ENCODE data around the gene KCNN3. TPM values are rescaled to one million over a fixed set of nuclear protein-coding genes. Genes with fewer than 3 reads are reported as not detected.

KCNN3 gene
- total RNA-seq, 1 experiment from 2014 or later, result 1.3 TPM

DNA sequence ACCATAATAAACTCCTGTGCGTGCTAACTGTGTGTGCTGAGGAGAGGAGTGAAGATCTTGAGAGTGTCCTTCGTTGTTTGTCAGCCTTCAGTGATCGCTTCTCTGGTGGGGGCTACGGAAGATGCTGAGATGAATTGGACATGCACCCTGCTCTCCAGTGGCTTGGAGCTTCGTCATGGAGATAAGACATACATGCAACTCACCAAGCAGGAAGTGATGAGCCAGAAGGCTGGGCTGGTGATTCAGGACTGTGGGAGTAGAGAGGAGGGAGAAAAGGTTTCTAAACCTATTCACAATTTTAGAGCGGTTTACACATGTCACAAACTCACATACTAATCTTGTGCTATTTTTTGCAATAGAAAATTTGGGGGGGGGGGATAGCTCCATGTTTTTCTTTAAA, 133.2 kb downstream of the KCNN3 start:
- ChIA-PET POLR2A (interaction anchor here (0.6 kb wide), 1 partner anchor 718 kb away, joined by 4 read pairs; no protein-coding TSS in a partner anchor), CTCF (interaction anchor here (0.6 kb wide), 1 partner anchor 235 kb away, joined by 4 read pairs; no protein-coding TSS in a partner anchor)
- Mint-ChIP-seq H3K4me3 (no peak overlapping the region), H3K27ac (no peak overlapping the region), H3K27me3 (ENCODE audit: low read depth) (no peaks in the 10 kb centered on the region), H3K36me3 (peaks cover 15% of the 10 kb centered on the region), H3K9me3 (peaks cover 21% of the 10 kb centered on the region), H3K4me1 (peaks cover 5% of the 10 kb centered on the region)
- TF ChIP-seq, protein P1, sequence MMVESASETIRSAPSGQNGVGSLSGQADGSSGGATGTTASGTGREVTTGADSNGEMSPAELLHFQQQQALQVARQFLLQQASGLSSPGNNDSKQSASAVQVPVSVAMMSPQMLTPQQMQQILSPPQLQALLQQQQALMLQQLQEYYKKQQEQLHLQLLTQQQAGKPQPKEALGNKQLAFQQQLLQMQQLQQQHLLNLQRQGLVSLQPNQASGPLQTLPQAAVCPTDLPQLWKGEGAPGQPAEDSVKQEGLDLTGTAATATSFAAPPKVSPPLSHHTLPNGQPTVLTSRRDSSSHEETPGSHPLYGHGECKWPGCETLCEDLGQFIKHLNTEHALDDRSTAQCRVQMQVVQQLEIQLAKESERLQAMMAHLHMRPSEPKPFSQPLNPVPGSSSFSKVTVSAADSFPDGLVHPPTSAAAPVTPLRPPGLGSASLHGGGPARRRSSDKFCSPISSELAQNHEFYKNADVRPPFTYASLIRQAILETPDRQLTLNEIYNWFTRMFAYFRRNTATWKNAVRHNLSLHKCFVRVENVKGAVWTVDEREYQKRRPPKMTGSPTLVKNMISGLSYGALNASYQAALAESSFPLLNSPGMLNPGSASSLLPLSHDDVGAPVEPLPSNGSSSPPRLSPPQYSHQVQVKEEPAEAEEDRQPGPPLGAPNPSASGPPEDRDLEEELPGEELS (CRISPR knock-in tag; IDR thresholded peaks at IDR 0.05), result no peak
- TF ChIP-seq JUN (CRISPR knock-in tag; IDR thresholded peaks at IDR 0.05) (no peak), PRRX2 (CRISPR knock-in tag; IDR thresholded peaks at IDR 0.05) (no peak), RELA (CRISPR knock-in tag; IDR thresholded peaks at IDR 0.05; ENCODE audit: borderline replicate concordance) (no peak), MXD4 (CRISPR knock-in tag; IDR thresholded peaks at IDR 0.05; ENCODE audit: borderline replicate concordance) (no peak), FOXK1 (CRISPR knock-in tag; IDR thresholded peaks at IDR 0.05) (no peak), OVOL2 (CRISPR knock-in tag; IDR thresholded peaks at IDR 0.05; ENCODE audit: borderline replicate concordance) (no peak), ELF4 (CRISPR knock-in tag; IDR thresholded peaks at IDR 0.05; ENCODE audit: low read depth) (no peak), KAT7 (CRISPR knock-in tag; IDR thresholded peaks at IDR 0.05; ENCODE audit: borderline replicate concordance) (no peak), ZNF138 (CRISPR knock-in tag; conservative IDR thresholded peaks at IDR 0.05) (no peak), ZNF219 (CRISPR knock-in tag; IDR thresholded peaks at IDR 0.05; ENCODE audit: borderline replicate concordance) (no peak), ZNF671 (CRISPR knock-in tag; IDR thresholded peaks at IDR 0.05) (no peak), ZNF232 (CRISPR knock-in tag; IDR thresholded peaks at IDR 0.05) (no peak), NR2C2 (CRISPR knock-in tag; IDR thresholded peaks at IDR 0.05) (no peak), ZNF121 (CRISPR knock-in tag; IDR thresholded peaks at IDR 0.05) (no peak), GRHL2 (CRISPR knock-in tag; IDR thresholded peaks at IDR 0.05; ENCODE audit: insufficient replicate concordance, severe bottlenecking) (no peak)
- TF ChIP-seq, protein P2, sequence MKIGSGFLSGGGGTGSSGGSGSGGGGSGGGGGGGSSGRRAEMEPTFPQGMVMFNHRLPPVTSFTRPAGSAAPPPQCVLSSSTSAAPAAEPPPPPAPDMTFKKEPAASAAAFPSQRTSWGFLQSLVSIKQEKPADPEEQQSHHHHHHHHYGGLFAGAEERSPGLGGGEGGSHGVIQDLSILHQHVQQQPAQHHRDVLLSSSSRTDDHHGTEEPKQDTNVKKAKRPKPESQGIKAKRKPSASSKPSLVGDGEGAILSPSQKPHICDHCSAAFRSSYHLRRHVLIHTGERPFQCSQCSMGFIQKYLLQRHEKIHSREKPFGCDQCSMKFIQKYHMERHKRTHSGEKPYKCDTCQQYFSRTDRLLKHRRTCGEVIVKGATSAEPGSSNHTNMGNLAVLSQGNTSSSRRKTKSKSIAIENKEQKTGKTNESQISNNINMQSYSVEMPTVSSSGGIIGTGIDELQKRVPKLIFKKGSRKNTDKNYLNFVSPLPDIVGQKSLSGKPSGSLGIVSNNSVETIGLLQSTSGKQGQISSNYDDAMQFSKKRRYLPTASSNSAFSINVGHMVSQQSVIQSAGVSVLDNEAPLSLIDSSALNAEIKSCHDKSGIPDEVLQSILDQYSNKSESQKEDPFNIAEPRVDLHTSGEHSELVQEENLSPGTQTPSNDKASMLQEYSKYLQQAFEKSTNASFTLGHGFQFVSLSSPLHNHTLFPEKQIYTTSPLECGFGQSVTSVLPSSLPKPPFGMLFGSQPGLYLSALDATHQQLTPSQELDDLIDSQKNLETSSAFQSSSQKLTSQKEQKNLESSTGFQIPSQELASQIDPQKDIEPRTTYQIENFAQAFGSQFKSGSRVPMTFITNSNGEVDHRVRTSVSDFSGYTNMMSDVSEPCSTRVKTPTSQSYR (CRISPR knock-in tag; IDR thresholded peaks at IDR 0.05), result no peak
- TF ChIP-seq, protein P3, sequence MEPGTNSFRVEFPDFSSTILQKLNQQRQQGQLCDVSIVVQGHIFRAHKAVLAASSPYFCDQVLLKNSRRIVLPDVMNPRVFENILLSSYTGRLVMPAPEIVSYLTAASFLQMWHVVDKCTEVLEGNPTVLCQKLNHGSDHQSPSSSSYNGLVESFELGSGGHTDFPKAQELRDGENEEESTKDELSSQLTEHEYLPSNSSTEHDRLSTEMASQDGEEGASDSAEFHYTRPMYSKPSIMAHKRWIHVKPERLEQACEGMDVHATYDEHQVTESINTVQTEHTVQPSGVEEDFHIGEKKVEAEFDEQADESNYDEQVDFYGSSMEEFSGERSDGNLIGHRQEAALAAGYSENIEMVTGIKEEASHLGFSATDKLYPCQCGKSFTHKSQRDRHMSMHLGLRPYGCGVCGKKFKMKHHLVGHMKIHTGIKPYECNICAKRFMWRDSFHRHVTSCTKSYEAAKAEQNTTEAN (CRISPR knock-in tag; IDR thresholded peaks at IDR 0.05), result no peak
- TF ChIP-seq, protein P4, sequence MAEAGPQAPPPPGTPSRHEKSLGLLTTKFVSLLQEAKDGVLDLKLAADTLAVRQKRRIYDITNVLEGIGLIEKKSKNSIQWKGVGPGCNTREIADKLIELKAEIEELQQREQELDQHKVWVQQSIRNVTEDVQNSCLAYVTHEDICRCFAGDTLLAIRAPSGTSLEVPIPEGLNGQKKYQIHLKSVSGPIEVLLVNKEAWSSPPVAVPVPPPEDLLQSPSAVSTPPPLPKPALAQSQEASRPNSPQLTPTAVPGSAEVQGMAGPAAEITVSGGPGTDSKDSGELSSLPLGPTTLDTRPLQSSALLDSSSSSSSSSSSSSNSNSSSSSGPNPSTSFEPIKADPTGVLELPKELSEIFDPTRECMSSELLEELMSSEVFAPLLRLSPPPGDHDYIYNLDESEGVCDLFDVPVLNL (CRISPR knock-in tag; IDR thresholded peaks at IDR 0.05; ENCODE audit: borderline replicate concordance, low read depth), result no peak
- ATAC-seq (no peak), DNase-seq (ENCODE audit: low spot score) (no peak)

DNA sequence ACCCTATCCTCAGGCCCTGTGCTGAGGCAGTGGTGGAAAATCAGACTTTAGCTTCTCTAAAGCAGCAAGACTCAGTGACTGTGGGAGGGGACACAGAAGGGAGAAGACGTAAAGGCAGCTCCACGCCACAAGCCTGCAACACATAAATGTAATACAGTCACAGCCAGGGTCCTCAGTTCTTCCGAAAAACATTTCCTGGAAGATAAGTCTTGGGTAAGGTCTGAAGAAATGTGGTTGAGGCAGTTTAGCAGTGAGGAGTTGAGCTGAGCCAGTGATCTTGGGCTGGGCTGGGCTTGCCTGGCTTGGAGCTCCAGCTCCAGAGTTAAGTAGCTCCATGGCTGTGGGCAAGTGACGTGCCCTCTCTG, 134.3 kb downstream of the KCNN3 start:
- ChIA-PET CTCF (no interaction called here), POLR2A (no interaction called here)
- DNase-seq (ENCODE audit: low spot score) (no peak), ATAC-seq (no peak)
- H3K36me3 Mint-ChIP-seq, result peaks cover 6% of the 10 kb centered on the region
- peaks cover 15% of the 10 kb centered on the region for H3K9me3 Mint-ChIP-seq
- H3K4me1 Mint-ChIP-seq, result peaks cover 9% of the 10 kb centered on the region
- H3K27me3 Mint-ChIP-seq (ENCODE audit: low read depth), result no peaks in the 10 kb centered on the region
- peak overlapping the region; percentile 69 for H3K27ac Mint-ChIP-seq
- no peak overlapping the region for H3K4me3 Mint-ChIP-seq
- TF ChIP-seq ZBTB21 (CRISPR knock-in tag; IDR thresholded peaks at IDR 0.05; ENCODE audit: borderline replicate concordance) (no peak), TEAD4 (CRISPR knock-in tag; IDR thresholded peaks at IDR 0.05) (no peak), JUN (CRISPR knock-in tag; IDR thresholded peaks at IDR 0.05) (no peak)
- TF ChIP-seq, protein P5, sequence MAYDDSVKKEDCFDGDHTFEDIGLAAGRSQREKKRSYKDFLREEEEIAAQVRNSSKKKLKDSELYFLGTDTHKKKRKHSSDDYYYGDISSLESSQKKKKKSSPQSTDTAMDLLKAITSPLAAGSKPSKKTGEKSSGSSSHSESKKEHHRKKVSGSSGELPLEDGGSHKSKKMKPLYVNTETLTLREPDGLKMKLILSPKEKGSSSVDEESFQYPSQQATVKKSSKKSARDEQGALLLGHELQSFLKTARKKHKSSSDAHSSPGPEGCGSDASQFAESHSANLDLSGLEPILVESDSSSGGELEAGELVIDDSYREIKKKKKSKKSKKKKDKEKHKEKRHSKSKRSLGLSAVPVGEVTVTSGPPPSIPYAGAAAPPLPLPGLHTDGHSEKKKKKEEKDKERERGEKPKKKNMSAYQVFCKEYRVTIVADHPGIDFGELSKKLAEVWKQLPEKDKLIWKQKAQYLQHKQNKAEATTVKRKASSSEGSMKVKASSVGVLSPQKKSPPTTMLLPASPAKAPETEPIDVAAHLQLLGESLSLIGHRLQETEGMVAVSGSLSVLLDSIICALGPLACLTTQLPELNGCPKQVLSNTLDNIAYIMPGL (CRISPR knock-in tag; IDR thresholded peaks at IDR 0.05), result no peak
- TF ChIP-seq, protein P3 (CRISPR knock-in tag; IDR thresholded peaks at IDR 0.05), result no peak

Data from WTC11 (cell line).